Coronary artery (tissue), 2 donors: Measurements from ENCODE around the gene CORO2B.

Source experiments
- DNase-seq: peaks from one replicate; pipeline ENCODE4 v3.0.0-alpha.2; 2017; ENCODE audit warnings: low spot score
- H3K27ac ChIP-seq, 2 donors: fragments of 200-600 bp; sonication (generic); one replicate each; pipeline ENCODE4 v1.5.1; 2016 to 2019
- H3K4me3 ChIP-seq: fragments of 200-600 bp; sonication (generic); 2 replicates; pipeline ENCODE4 v1.5.1; 2016; ENCODE audit warnings: mild to moderate bottlenecking, moderate library complexity
- CTCF ChIP-seq: fragments of 200-600 bp; sonication (generic); IDR thresholded peaks from one replicate; pipeline ENCODE4 v1.5.1; 2019; ENCODE audit warnings: antibody characterized with exemption

CORO2B gene

GRCh38 chr15:68581725-68582124, 2.9 kb downstream of the CORO2B start:
- no peak overlapping the region for H3K4me3 ChIP-seq
- TF ChIP-seq CTCF = no peak
- DNase-seq = no peak
- peak overlapping the region in 1 of 2 donors; percentile 59 for H3K27ac ChIP-seq

- TF ChIP-seq CTCF = no peak
- DNase-seq = no peak
- Histone ChIP-seq H3K27ac (peak overlapping the region in 1 of 2 donors; percentile 59), H3K4me3 (no peak overlapping the region)
These were observed 3.4 kb downstream of the CORO2B start for GRCh38 chr15:68582236-68582635.

GRCh38 chr15:68582864-68583263, 4.1 kb downstream of the CORO2B start:
- H3K27ac ChIP-seq = peak overlapping the region in 1 of 2 donors; percentile 57
- no peak for DNase-seq
- H3K4me3 ChIP-seq = no peak overlapping the region
- no peak for TF ChIP-seq CTCF

GRCh38 chr15:68583321-68583720, 4.5 kb downstream of the CORO2B start:
- Histone ChIP-seq H3K4me3 (no peak overlapping the region), H3K27ac (peak overlapping the region; percentile 57 to 58)
- TF ChIP-seq CTCF = no peak
- DNase-seq = no peak

GRCh38 chr15:68583936-68584755, 5.4 kb downstream of the CORO2B start:
- H3K4me3 ChIP-seq = no peak overlapping the region
- TF ChIP-seq CTCF = no peak
- peak overlapping the region; percentile 57 to 58 for H3K27ac ChIP-seq
- DNase-seq = no peak

GRCh38 chr15:68584756-68585573, 6.2 kb downstream of the CORO2B start:
- no peak for TF ChIP-seq CTCF
- no peak overlapping the region for H3K4me3 ChIP-seq
- peak overlapping the region; percentile 57 to 58 for H3K27ac ChIP-seq
- no peak for DNase-seq
